RWPE2 (cell line): Measurements from ENCODE around the gene FBXO34.
A peak's percentile ranks its signal among the peaks of the same experiment; 100 is the strongest.

Experiments used
- ATAC-seq: fragments of 200-7000 bp; cut with Tn5 transposase; 3 replicates; pipeline ENCODE4 v1.9.1; 2021; ENCODE audit warnings: low read depth
- DNase-seq: peaks from one replicate; pipeline ENCODE4 v3.0.0-alpha.2; 2020; ENCODE audit warnings: low spot score
- H3K27ac ChIP-seq: fragments of 450-650 bp; 2 replicates; pipeline ENCODE4 v1.5.1; 2017; ENCODE audit warnings: mild to moderate bottlenecking; ENCODE audit not compliant: poor library complexity, severe bottlenecking
- H3K27me3 ChIP-seq: fragments of 250-450 bp; sonication (Bioruptor Pico); 2 replicates; pipeline ENCODE4 v1.5.1; 2021; ENCODE audit warnings: mild to moderate bottlenecking, moderate library complexity; ENCODE audit not compliant: insufficient read depth, poor library complexity, severe bottlenecking
- H3K36me3 ChIP-seq: fragments of 250-450 bp; sonication (Bioruptor Pico); 2 replicates; pipeline ENCODE4 v1.5.1; 2020; ENCODE audit warnings: low read depth, mild to moderate bottlenecking, moderate library complexity
- H3K4me1 ChIP-seq: fragments of 250-450 bp; sonication (Bioruptor Pico); 2 replicates; pipeline ENCODE4 v1.5.1; 2021; ENCODE audit warnings: mild to moderate bottlenecking, moderate library complexity; ENCODE audit not compliant: insufficient read depth, poor library complexity, severe bottlenecking
- H3K4me3 ChIP-seq: fragments of 250-450 bp; sonication (Bioruptor Pico); 2 replicates; pipeline ENCODE4 v1.5.1; 2021; ENCODE audit warnings: mild to moderate bottlenecking, moderate library complexity; ENCODE audit not compliant: severe bottlenecking
- H3K9me3 ChIP-seq: fragments of 250-450 bp; sonication (Bioruptor Pico); 2 replicates; pipeline ENCODE4 v1.5.1; 2021; ENCODE audit warnings: mild to moderate bottlenecking, moderate library complexity; ENCODE audit not compliant: severe bottlenecking
- CTCF ChIP-seq: fragments of 450-650 bp; IDR thresholded peaks from one replicate; pipeline ENCODE4 v1.5.1; 2017; ENCODE audit warnings: mild to moderate bottlenecking, moderate library complexity; ENCODE audit not compliant: poor library complexity, severe bottlenecking

FBXO34 gene

DNA sequence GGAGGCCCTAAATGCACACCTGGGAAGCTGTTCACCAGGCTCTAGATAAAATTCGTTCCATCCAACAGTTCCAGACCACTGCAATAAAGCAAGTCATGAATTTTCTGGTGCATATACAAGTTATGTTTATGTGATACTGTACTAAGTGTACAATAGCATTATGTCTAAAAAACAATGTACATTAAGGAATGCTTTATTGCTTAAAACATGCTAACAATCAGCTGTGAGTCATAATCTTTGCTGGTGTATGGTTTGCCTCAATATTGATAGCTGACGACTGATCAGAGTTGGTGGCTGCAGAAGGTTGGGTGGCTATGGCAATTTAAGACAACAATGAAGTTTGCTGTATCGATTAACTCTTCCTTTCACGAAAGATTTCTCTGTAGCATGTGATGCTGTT, 88.1 kb downstream of the FBXO34 start:
- DNase-seq: no peak
- TF ChIP-seq CTCF: no peak
- no peaks in the 10 kb centered on the region for H3K27me3 ChIP-seq
- no peaks in the 10 kb centered on the region for H3K36me3 ChIP-seq
- ATAC-seq: no peak; the same call in 2 of the 3 replicates
- no peak overlapping the region for H3K4me3 ChIP-seq
- no peak overlapping the region for H3K27ac ChIP-seq
- H3K9me3 ChIP-seq: no peaks in the 10 kb centered on the region
- H3K4me1 ChIP-seq: no peaks in the 10 kb centered on the region

DNA sequence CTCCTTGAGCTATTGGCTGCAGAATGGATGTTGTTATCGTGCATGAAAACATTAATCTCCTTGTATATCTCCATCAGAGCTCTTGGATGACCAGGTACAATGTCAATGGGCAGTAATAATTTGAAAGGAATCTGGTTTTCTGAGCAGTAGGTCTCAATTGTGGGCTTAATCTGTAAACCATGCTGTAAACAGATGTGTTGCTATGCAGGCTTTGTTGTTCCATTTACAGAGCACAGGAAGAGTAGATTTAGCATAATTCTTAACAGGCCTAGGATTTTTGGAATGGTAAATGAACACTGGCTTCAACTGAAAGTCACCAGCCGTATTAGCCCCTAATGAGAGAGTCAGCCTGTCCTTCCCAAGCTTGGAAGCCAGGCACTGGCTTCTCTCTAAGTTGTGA, 90.0 kb downstream of the FBXO34 start:
- H3K27me3 ChIP-seq: no peaks in the 10 kb centered on the region
- peaks cover 9% of the 10 kb centered on the region; the same call in 1 of the 2 replicates for H3K36me3 ChIP-seq
- no peak for TF ChIP-seq CTCF
- H3K27ac ChIP-seq: no peak overlapping the region
- no peaks in the 10 kb centered on the region for H3K9me3 ChIP-seq
- H3K4me1 ChIP-seq: peaks cover 5% of the 10 kb centered on the region
- H3K4me3 ChIP-seq: no peak overlapping the region
- ATAC-seq: no peak
- no peak for DNase-seq

DNA sequence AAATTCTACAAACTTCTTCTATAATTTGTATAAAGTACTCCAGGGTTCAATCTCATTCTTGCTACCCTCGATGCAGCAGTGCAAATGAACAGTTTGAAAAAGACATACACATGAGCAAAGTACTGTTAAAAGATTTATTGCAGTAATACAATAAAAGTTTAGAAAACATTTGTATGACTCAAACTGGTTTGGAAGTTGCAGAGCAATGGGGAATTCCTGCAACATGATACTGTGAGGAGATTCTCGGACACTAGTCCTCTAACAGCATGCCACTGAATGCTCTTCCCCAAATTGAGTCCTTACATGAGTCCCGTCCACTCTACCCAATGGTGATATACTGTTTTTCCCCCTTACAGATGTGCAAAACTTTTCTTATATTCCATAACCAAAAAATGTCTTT, 95.0 kb downstream of the FBXO34 start:
- Histone ChIP-seq H3K4me3 (no peak overlapping the region), H3K27ac (peak overlapping the region; percentile 1), H3K27me3 (no peaks in the 10 kb centered on the region), H3K9me3 (no peaks in the 10 kb centered on the region), H3K4me1 (peaks cover 9% of the 10 kb centered on the region), H3K36me3 (peaks cover 34% of the 10 kb centered on the region)
- DNase-seq (no peak), ATAC-seq (peak; percentile 82)
- no peak for TF ChIP-seq CTCF

GRCh38 chr14:55370883-55371455, 99.7 kb downstream of the FBXO34 start:
- ATAC-seq (no peak), DNase-seq (no peak)
- H3K27me3 ChIP-seq: no peaks in the 10 kb centered on the region
- no peak for TF ChIP-seq CTCF
- H3K9me3 ChIP-seq: no peaks in the 10 kb centered on the region
- no peak overlapping the region for H3K4me3 ChIP-seq
- peaks cover 41% of the 10 kb centered on the region for H3K36me3 ChIP-seq
- peaks cover 6% of the 10 kb centered on the region for H3K4me1 ChIP-seq
- no peak overlapping the region for H3K27ac ChIP-seq

DNA sequence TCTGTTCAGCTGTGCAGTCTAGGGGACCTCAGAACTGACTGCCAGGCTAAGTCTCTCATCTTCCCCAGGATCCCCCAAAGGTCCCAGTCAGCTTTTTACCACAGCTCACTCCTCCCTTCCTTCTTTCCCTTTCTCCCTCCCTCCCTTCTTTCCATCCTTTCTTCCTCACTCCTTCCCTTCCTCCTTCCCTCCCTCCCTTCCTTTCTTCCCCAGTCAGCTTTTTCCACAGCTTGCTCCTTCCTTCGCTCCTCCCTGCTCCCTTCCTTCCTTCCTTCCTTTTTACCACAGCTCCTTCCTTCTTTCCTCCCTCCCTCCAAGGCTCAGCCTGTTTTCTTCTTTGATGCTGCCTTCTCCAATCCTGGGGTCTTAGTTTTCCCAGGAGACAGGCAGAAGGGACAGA, 101.2 kb downstream of the FBXO34 start:
- H3K27ac ChIP-seq: no peak overlapping the region
- no peaks in the 10 kb centered on the region for H3K4me1 ChIP-seq
- H3K36me3 ChIP-seq: peaks cover 45% of the 10 kb centered on the region

More for the DNA sequence above, 101.2 kb downstream of the FBXO34 start:
- Histone ChIP-seq H3K27me3 (no peaks in the 10 kb centered on the region), H3K4me3 (no peak overlapping the region), H3K9me3 (no peaks in the 10 kb centered on the region)
- DNase-seq (no peak), ATAC-seq (no peak)
- TF ChIP-seq CTCF: no peak
